HG02981 (cell line): ENCODE measurements around the gene ZNF609.

Experiments
- ATAC-seq: cut with Tn5 transposase; IDR thresholded peaks from one replicate; pipeline ENCODE4 v1.9.1; 2021; ENCODE audit warnings: mild to moderate bottlenecking, moderate library complexity; ENCODE audit not compliant: unreplicated experiment

ZNF609 gene

GRCh38 chr15:64687688-64688087 lies 227.3 kb downstream of the ZNF609 start:
- no peak for ATAC-seq

GRCh38 chr15:64688770-64689169 lies 228.4 kb downstream of the ZNF609 start:
- no peak for ATAC-seq

- no peak for ATAC-seq
Observed at GRCh38 chr15:64690008-64690407, 229.6 kb downstream of the ZNF609 start.

GRCh38 chr15:64690578-64691296 lies 230.4 kb downstream of the ZNF609 start:
- no peak for ATAC-seq

GRCh38 chr15:64691896-64692565 lies 231.7 kb downstream of the ZNF609 start:
- no peak for ATAC-seq

- no peak for ATAC-seq
Observed at GRCh38 chr15:64693134-64693533, 232.8 kb downstream of the ZNF609 start.

- no peak for ATAC-seq
Observed at GRCh38 chr15:64694816-64695215, 234.4 kb downstream of the ZNF609 start.

GRCh38 chr15:64695561-64695992 lies 235.2 kb downstream of the ZNF609 start:
- ATAC-seq: no peak

- no peak for ATAC-seq
Observed at GRCh38 chr15:64696481-64696880, 236.1 kb downstream of the ZNF609 start.

GRCh38 chr15:64697911-64698369 lies 237.6 kb downstream of the ZNF609 start:
- no peak for ATAC-seq

GRCh38 chr15:64698823-64699222 lies 238.4 kb downstream of the ZNF609 start:
- no peak for ATAC-seq

GRCh38 chr15:64699751-64700388 lies 239.5 kb downstream of the ZNF609 start:
- ATAC-seq: no peak

- no peak for ATAC-seq
Observed at GRCh38 chr15:64701051-64701450, 240.7 kb downstream of the ZNF609 start.

- no peak for ATAC-seq
Observed at GRCh38 chr15:64701482-64702184, 241.3 kb downstream of the ZNF609 start.

GRCh38 chr15:64702816-64703631 lies 242.6 kb downstream of the ZNF609 start:
- ATAC-seq: peak; percentile 81

GRCh38 chr15:64703632-64703959 lies 243.2 kb downstream of the ZNF609 start:
- no peak for ATAC-seq

GRCh38 chr15:64705006-64705405 lies 244.6 kb downstream of the ZNF609 start:
- no peak for ATAC-seq

GRCh38 chr15:64706011-64706911 lies 245.9 kb downstream of the ZNF609 start:
- no peak for ATAC-seq

- no peak for ATAC-seq
Observed at GRCh38 chr15:64710676-64711428, 250.5 kb downstream of the ZNF609 start.
